Stimulated activated CD4-positive, alpha-beta T cell treated with anti-CD3 and anti-CD28 coated beads, TNF-alpha, amount 100 ng/mL, for 4 hours (primary cell): ENCODE data around the gene ZNF226.
A peak's percentile ranks its signal among the peaks of the same experiment; 100 is the strongest.
"Not testable (repeated sequence)": the region's sequence is repeated elsewhere in the genome, so short reads cannot be mapped to it uniquely, and the experiment has no call there.

ENCODE experiments used
- DNase-seq, 3 experiments: peaks; one replicate each; pipeline ENCODE4 v3.0.0-alpha.2; 2020; ENCODE audit warnings: low read depth in 3 of 3

Gene ZNF226

GRCh38 chr19:44164673-44165512 is at the start of gene ZNF226:
ZNF226 (plus strand) TSS chr19:44165100; CDS start chr19:44170081, 4,981 bp downstream.
- peak; percentile 42 to 68 (median 61) for DNase-seq

GRCh38 chr19:44121162-44121561 is 43.7 kb upstream of the ZNF226 start:
- DNase-seq = not testable (repeated sequence)

- DNase-seq = no peak
Measured at GRCh38 chr19:44131955-44132354, 32.9 kb upstream of the ZNF226 start.

- peak; percentile 38 to 65 (median 62) for DNase-seq
Measured at GRCh38 chr19:44141191-44142058, 23.5 kb upstream of the ZNF226 start, which contains the start of gene ZNF234. ZNF234 (plus strand) TSS chr19:44141554; CDS start chr19:44144633, 3,079 bp downstream.

GRCh38 chr19:44142059-44142433 is 22.9 kb upstream of the ZNF226 start:
- no peak for DNase-seq

GRCh38 chr19:44149776-44150175 is 15.1 kb upstream of the ZNF226 start:
- no peak for DNase-seq

- no peak for DNase-seq
Measured at GRCh38 chr19:44151491-44151890, 13.4 kb upstream of the ZNF226 start.

- DNase-seq = no peak
Measured at GRCh38 chr19:44156475-44156874, 8.4 kb upstream of the ZNF226 start.

GRCh38 chr19:44163789-44164188 is 1.1 kb upstream of the ZNF226 start:
- no peak for DNase-seq

GRCh38 chr19:44164327-44164672 is 600 bp upstream of the ZNF226 start:
- DNase-seq = no peak

GRCh38 chr19:44170660-44171059 is 5.8 kb downstream of the ZNF226 start:
- not testable (repeated sequence) for DNase-seq

GRCh38 chr19:44176590-44176989 is 11.7 kb downstream of the ZNF226 start:
- no peak for DNase-seq

GRCh38 chr19:44180968-44181367 is 16.1 kb downstream of the ZNF226 start:
- no peak for DNase-seq

GRCh38 chr19:44182145-44182544 is 17.2 kb downstream of the ZNF226 start:
- DNase-seq = no peak

GRCh38 chr19:44190020-44190419 is 25.1 kb downstream of the ZNF226 start:
- DNase-seq = no peak

GRCh38 chr19:44192127-44192526 is 27.2 kb downstream of the ZNF226 start:
- no peak for DNase-seq

GRCh38 chr19:44196772-44197171 is 31.9 kb downstream of the ZNF226 start:
- no peak for DNase-seq

- DNase-seq = no peak
Measured at GRCh38 chr19:44202470-44202869, 37.6 kb downstream of the ZNF226 start.

- DNase-seq = no peak
Measured at GRCh38 chr19:44202974-44203373, 38.1 kb downstream of the ZNF226 start.

- DNase-seq = not testable (repeated sequence)
Measured at GRCh38 chr19:44203877-44204276, 39.0 kb downstream of the ZNF226 start.

- no peak for DNase-seq
Measured at GRCh38 chr19:44204772-44205171, 39.9 kb downstream of the ZNF226 start.

GRCh38 chr19:44207126-44207803 is 42.4 kb downstream of the ZNF226 start:
- DNase-seq = peak; percentile 44 to 66 (median 60)
